A549 treated with ZK216348 at 1 μM for 4 hours (cell line): Measurements from ENCODE around the gene ARR3. TPM values are rescaled to one million over a fixed set of nuclear protein-coding genes. Genes with fewer than 3 reads are reported as not detected.

Experiments
- total RNA-seq: library from RNA; stranded (reverse); fragments of 200-300 nt; extraction: Qiagen RNA extraction; gene quantifications from 5 replicates; pipeline ENCODE4 v1.2.3, GENCODE V29; 2022; ENCODE audit warnings: low read depth

ARR3 gene
- total RNA-seq: not detected in 5 replicates

DNA sequence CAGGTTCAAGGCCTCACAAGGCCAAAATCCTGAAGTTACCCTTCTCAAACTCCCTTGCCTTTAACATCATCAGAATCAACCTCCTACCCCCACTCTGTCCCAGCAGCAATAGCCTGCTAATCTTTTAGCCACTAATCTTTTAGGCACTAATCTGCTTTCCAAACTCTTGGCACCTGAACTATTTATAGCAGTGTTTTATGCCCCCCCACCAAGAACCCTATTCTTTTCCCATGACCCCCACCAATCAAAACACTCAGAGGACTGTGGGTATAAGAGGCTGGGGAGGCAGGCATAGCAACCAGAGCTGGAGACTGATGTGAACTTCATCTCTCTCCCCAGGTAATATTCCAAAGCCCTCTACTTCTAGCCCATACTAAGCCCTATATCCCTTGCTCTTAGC lies at the start of gene ARR3:
ARR3 (plus strand) TSS at position 301 of the 400 bp plus-strand sequence. CDS start 1,052 bp downstream, outside the sequence.

DNA sequence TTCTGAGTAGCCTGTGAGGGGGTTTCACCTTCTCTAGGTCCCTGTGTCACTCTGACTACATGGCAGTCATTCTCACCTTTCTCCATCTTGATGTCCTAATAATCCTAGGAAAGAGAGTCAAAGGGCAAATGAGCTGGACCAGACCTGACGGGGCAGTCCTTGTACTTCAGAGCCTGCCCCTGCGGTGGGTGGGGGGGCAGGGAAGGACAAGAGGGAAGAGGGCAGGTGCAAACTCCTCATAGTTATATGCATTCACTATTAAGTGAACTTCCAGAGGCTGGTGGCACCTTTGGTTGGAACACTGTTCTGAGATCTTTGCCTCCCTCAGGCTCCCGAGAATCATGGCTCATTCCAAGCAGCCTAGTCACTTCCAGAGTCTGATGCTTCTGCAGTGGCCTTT lies 33.8 kb upstream of the ARR3 start, which contains the start of gene AWAT1:
AWAT1 (plus strand) TSS at position 301 of the 400 bp plus-strand sequence; CDS start at position 342, 41 bp downstream.

DNA sequence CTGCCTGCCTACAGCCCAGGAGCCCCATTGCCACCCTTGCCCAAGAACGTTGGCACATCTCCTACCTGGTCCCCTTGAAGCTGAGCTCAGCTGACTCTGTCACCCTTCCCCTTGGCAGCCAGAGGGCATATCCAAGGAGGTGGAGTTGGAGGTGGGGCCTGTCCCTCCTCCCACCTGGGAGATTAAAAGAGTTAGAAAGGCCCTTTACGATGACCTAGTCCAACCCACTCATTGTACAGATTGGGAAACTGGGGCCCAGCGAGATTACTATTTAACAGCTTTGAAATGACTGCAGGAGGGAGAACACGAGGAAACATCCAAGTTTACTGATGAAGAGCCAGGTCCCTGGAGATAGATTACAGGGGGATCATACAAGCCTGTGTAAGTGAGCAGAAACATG lies 8.0 kb upstream of the ARR3 start, which contains the start of gene P2RY4:
P2RY4 (minus strand) TSS at position 101 of the 400 bp plus-strand sequence. CDS start 580 bp downstream, outside the sequence.

DNA sequence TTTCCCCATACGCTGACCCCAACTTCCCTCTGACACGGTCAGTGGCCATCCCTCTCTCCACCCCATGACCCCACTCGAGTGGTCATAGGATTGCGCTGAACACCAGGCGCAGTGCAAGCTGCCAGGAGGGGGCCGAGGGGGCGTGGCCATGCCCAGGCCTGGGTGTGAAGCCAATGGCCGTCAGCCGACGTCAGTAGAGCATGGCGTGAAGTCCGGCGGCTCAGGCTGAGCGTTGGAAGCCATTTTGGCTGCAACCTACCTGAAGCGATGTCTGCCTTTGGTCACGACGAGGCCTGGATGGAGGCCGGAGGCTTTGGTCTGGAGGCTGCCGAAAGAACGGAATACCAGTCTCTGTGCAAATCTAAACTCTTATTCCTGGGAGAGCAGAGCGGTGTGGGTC lies 13.8 kb downstream of the ARR3 start, which contains the start of gene RAB41:
RAB41 (plus strand) TSS at position 222 of the 400 bp plus-strand sequence; CDS start at position 268, 46 bp downstream.

DNA sequence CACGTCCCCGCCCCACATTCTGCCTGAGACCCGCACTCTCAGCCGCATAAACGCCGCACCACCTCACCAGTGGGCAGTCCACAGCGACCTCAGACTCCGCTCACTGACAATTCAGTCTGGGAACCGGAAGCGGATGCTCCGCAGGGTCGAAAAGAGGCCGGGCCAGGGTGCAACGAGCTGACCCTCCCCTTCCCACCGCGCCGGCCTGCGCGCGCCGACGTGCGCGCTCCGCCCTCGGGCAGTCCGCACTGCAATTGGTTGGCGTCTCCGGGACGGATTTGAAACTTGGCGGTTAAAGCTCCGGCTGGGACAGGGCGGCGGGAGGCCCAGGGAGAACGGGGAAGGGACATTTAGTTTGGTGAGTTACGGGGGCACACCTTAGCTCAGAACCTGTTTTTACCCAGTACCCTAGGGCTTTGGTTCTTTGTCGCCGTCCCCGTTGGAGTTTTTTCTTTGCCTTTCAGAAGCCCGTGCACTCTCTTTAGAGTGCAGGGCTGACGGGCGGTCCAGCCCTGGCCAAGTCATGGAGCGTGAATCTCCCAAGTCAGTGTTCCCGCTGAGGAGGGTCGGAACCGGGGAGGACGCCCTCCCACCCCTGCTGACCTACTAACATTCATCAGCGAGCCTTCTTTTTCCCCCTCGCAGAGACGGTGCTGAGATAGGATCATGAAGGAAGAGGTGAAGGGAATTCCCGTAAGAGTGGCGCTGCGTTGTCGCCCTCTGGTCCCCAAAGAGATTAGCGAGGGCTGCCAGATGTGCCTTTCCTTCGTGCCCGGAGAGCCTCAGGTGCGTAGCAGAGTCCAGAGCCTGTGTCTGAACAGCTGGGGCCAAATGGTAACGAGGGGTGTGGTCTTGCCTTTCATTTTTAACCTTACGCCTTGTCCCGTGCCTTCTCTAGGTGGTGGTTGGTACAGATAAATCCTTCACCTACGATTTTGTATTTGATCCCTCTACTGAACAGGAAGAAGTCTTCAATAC lies 21.9 kb downstream of the ARR3 start, which contains the start of the genes KIF4A and PDZD11:
KIF4A (plus strand) TSS at position 312 of the 978 bp plus-strand sequence; CDS start at position 667, 355 bp downstream.
PDZD11 (minus strand) TSS at position 135 of the 978 bp plus-strand sequence. CDS start 586 bp downstream, outside the sequence.

Other genes starting within 250 kb of the ARR3 start
- not detected in 5 replicates for gene AWAT2, start 218.4 kb upstream of the ARR3 start, total RNA-seq
- not detected in 5 replicates for gene OTUD6A, start 205.9 kb upstream of the ARR3 start, total RNA-seq
- 61.9 to 69.2 TPM (median 64.2 TPM) in 5 replicates for gene IGBP1, start 134.9 kb upstream of the ARR3 start, total RNA-seq
- gene DGAT2L6, start 90.9 kb upstream of the ARR3 start, total RNA-seq: not detected in 5 replicates
- not detected in 5 replicates for gene AWAT1, start 33.7 kb upstream of the ARR3 start, total RNA-seq
- gene P2RY4, start 8.1 kb upstream of the ARR3 start, total RNA-seq: not detected in 5 replicates
- not detected in 5 replicates for gene RAB41, start 13.8 kb downstream of the ARR3 start, total RNA-seq
- 82.1 to 95.5 TPM (median 93.4 TPM) in 5 replicates for gene PDZD11, start 21.6 kb downstream of the ARR3 start, total RNA-seq
- gene KIF4A, start 21.8 kb downstream of the ARR3 start, total RNA-seq: 24.7 to 29.6 TPM (median 27.7 TPM) in 5 replicates
- gene GDPD2, start 155.0 kb downstream of the ARR3 start, total RNA-seq: 0.17 TPM in 1 of 5 replicates, not detected in the others
- 3.6 to 5.3 TPM (median 4.9 TPM) in 5 replicates for gene DLG3, start 176.5 kb downstream of the ARR3 start, total RNA-seq